ENCODE results near the gene NAT14.

- TF ChIP-seq, protein P1, sequence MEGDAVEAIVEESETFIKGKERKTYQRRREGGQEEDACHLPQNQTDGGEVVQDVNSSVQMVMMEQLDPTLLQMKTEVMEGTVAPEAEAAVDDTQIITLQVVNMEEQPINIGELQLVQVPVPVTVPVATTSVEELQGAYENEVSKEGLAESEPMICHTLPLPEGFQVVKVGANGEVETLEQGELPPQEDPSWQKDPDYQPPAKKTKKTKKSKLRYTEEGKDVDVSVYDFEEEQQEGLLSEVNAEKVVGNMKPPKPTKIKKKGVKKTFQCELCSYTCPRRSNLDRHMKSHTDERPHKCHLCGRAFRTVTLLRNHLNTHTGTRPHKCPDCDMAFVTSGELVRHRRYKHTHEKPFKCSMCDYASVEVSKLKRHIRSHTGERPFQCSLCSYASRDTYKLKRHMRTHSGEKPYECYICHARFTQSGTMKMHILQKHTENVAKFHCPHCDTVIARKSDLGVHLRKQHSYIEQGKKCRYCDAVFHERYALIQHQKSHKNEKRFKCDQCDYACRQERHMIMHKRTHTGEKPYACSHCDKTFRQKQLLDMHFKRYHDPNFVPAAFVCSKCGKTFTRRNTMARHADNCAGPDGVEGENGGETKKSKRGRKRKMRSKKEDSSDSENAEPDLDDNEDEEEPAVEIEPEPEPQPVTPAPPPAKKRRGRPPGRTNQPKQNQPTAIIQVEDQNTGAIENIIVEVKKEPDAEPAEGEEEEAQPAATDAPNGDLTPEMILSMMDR (optimal IDR thresholded peaks at IDR 0.05 in 1 of 3, IDR thresholded peaks at IDR 0.05 in 1 of 3, conservative IDR thresholded peaks at IDR 0.05 in 1 of 3; ENCODE audit: extremely low read depth in 1 of 3, insufficient read depth in 2 of 3, low read length in 3 of 3), result no peak
- TF ChIP-seq EZH2 (IDR thresholded peaks at IDR 0.05; ENCODE audit: low read length), result peak; percentile 86
Measured at GRCh38 chr19:55451965-55452748, 32.8 kb upstream of the NAT14 start.

All from keratinocyte (primary cell).